Neural cell (in vitro differentiated cells): ENCODE measurements around the gene HSD11B1L. TPM values are rescaled to one million over a fixed set of nuclear protein-coding genes. Genes with fewer than 3 reads are reported as not detected.

ENCODE experiments used
- H2AFZ ChIP-seq: fragments of 200-600, 300-800 bp; sonication (generic), shearing (Covaris generic); 2 replicates; pipeline ENCODE4 v1.6.0; 2014; ENCODE audit warnings: low read depth, mild to moderate bottlenecking, antibody characterized with exemption, low read length, moderate library complexity
- H3F3A ChIP-seq: fragments of 200-600 bp; shearing (Covaris generic); 2 replicates; pipeline ENCODE4 v1.6.1; 2016; ENCODE audit warnings: mild to moderate bottlenecking, moderate library complexity, mixed read lengths, antibody characterized with exemption, low read length; ENCODE audit not compliant: insufficient read depth, poor library complexity, severe bottlenecking
- H3K27ac ChIP-seq: fragments of 200-600, 300-800 bp; sonication (generic), shearing (Covaris generic); 2 replicates; pipeline ENCODE4 v1.5.1; 2014; ENCODE audit warnings: mild to moderate bottlenecking, low read length, moderate library complexity
- H3K27me3 ChIP-seq: fragments of 300-800, 200-600 bp; sonication (generic), shearing (Covaris generic); 2 replicates; pipeline ENCODE4 v1.6.0; 2014; ENCODE audit warnings: mild to moderate bottlenecking, low read depth, low read length, moderate library complexity; ENCODE audit not compliant: insufficient read depth
- H3K36me3 ChIP-seq: fragments of 300-800, 200-600 bp; sonication (generic), shearing (Covaris generic); 2 replicates; pipeline ENCODE4 v1.5.1; 2014; ENCODE audit warnings: mild to moderate bottlenecking, antibody characterized with exemption, low read length, moderate library complexity; ENCODE audit not compliant: insufficient read depth
- H3K4me2 ChIP-seq: fragments of 300-800, 200-600 bp; sonication (generic), shearing (Covaris generic); 2 replicates; pipeline ENCODE4 v1.6.0; 2014; ENCODE audit warnings: mild to moderate bottlenecking, low read length
- H3K4me3 ChIP-seq: fragments of 300-800, 200-600 bp; sonication (generic), shearing (Covaris generic); 2 replicates; pipeline ENCODE4 v1.5.1; 2014; ENCODE audit warnings: mild to moderate bottlenecking, low read length, moderate library complexity
- H3K79me2 ChIP-seq: fragments of 200-600 bp; shearing (Covaris generic); replicated peaks from 2 replicates; pipeline ENCODE4 v1.6.0; 2014; ENCODE audit warnings: mild to moderate bottlenecking, low read length, moderate library complexity; ENCODE audit not compliant: insufficient read depth
- H3K9ac ChIP-seq: fragments of 300-800, 200-600 bp; sonication (generic), shearing (Covaris generic); 2 replicates; pipeline ENCODE4 v1.6.1; 2016; ENCODE audit warnings: mild to moderate bottlenecking, low read length, mixed read lengths
- H3K9me2 ChIP-seq: fragments of 200-600 bp; shearing (Covaris generic); 2 replicates; pipeline ENCODE4 v1.6.1; 2016; ENCODE audit warnings: mild to moderate bottlenecking, low read length, mixed read lengths; ENCODE audit not compliant: insufficient read depth
- H3K9me3 ChIP-seq: fragments of 200-600, 300-800 bp; sonication (generic), shearing (Covaris generic); 2 replicates; pipeline ENCODE4 v1.6.1; 2016; ENCODE audit warnings: mild to moderate bottlenecking, mixed run types, low read length, moderate library complexity, mixed read lengths
- H4K20me1 ChIP-seq: fragments of 200-600 bp; shearing (Covaris generic); 2 replicates; pipeline ENCODE4 v1.6.1; 2016; ENCODE audit warnings: mild to moderate bottlenecking, mixed run types; ENCODE audit not compliant: insufficient read depth
- EP300 ChIP-seq: fragments of 450-650 bp; conservative IDR thresholded peaks from 2 replicates; pipeline ENCODE4 v1.6.1; 2014; ENCODE audit warnings: antibody characterized with exemption, mild to moderate bottlenecking, moderate library complexity; ENCODE audit not compliant: poor library complexity, severe bottlenecking
- EZH2 ChIP-seq: fragments of 200-600, 300-800 bp; shearing (Covaris generic), sonication (generic); IDR thresholded peaks from 2 replicates; pipeline ENCODE4 v1.6.1; 2014; ENCODE audit warnings: antibody characterized with exemption, low read length, borderline replicate concordance, mild to moderate bottlenecking; ENCODE audit not compliant: insufficient read depth, poor library complexity, severe bottlenecking
- MXI1 ChIP-seq: fragments of 450-650 bp; conservative IDR thresholded peaks from 2 replicates; pipeline ENCODE4 v1.6.1; 2014; ENCODE audit warnings: antibody characterized with exemption, mild to moderate bottlenecking; ENCODE audit not compliant: poor library complexity, severe bottlenecking
- POLR2AphosphoS5 ChIP-seq: IDR thresholded peaks from 2 replicates; pipeline ENCODE4 v1.6.1; 2012
- RAD21 ChIP-seq: fragments of 450-650 bp; conservative IDR thresholded peaks from 2 replicates; pipeline ENCODE4 v1.6.1; 2014; ENCODE audit warnings: antibody characterized with exemption, mild to moderate bottlenecking, moderate library complexity
- REST ChIP-seq: IDR thresholded peaks from 2 replicates; pipeline ENCODE4 v1.6.1; 2012; ENCODE audit warnings: borderline replicate concordance
- SMC3 ChIP-seq: fragments of 450-650 bp; conservative IDR thresholded peaks from 2 replicates; pipeline ENCODE4 v1.6.1; 2014; ENCODE audit warnings: antibody characterized with exemption, mild to moderate bottlenecking, moderate library complexity; ENCODE audit not compliant: poor library complexity
- TAF1 ChIP-seq: IDR thresholded peaks from 2 replicates; pipeline ENCODE4 v1.6.1; 2012; ENCODE audit warnings: low read depth
- polyA plus RNA-seq: library from polyadenylated mRNA; depleted of rRNA; stranded (reverse); fragments of >200 nt; gene quantifications from 2 replicates; pipeline ENCODE4 v1.2.3, GENCODE V29; 2014
- TF ChIP-seq, protein P1 (sequence below): fragments of 450-650 bp; IDR thresholded peaks from 2 replicates; pipeline ENCODE4 v1.5.1; 2014; ENCODE audit warnings: antibody characterized with exemption, mild to moderate bottlenecking, moderate library complexity; ENCODE audit not compliant: poor library complexity, severe bottlenecking

Gene HSD11B1L
- polyA plus RNA-seq, 1 donor from 2014 or later, result 170 TPM

- no peaks in the 10 kb centered on the region for H3K9me2 ChIP-seq
- H3K4me2 ChIP-seq, result no peak overlapping the region
- no peak overlapping the region for H3K9ac ChIP-seq
- TF ChIP-seq EP300 (no peak), TAF1 (no peak), RAD21 (no peak), POLR2AphosphoS5 (no peak), MXI1 (no peak), REST (no peak), EZH2 (no peak), SMC3 (no peak)
- TF ChIP-seq, protein P1, sequence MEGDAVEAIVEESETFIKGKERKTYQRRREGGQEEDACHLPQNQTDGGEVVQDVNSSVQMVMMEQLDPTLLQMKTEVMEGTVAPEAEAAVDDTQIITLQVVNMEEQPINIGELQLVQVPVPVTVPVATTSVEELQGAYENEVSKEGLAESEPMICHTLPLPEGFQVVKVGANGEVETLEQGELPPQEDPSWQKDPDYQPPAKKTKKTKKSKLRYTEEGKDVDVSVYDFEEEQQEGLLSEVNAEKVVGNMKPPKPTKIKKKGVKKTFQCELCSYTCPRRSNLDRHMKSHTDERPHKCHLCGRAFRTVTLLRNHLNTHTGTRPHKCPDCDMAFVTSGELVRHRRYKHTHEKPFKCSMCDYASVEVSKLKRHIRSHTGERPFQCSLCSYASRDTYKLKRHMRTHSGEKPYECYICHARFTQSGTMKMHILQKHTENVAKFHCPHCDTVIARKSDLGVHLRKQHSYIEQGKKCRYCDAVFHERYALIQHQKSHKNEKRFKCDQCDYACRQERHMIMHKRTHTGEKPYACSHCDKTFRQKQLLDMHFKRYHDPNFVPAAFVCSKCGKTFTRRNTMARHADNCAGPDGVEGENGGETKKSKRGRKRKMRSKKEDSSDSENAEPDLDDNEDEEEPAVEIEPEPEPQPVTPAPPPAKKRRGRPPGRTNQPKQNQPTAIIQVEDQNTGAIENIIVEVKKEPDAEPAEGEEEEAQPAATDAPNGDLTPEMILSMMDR, result no peak
- H2AFZ ChIP-seq, result no peak overlapping the region
- H3K4me3 ChIP-seq, result no peak overlapping the region
- H4K20me1 ChIP-seq, result no peaks in the 10 kb centered on the region
- peaks cover 1% of the 10 kb centered on the region for H3K36me3 ChIP-seq
- H3K27me3 ChIP-seq, result no peaks in the 10 kb centered on the region
- H3K27ac ChIP-seq, result no peak overlapping the region
- no peaks in the 10 kb centered on the region for H3F3A ChIP-seq
- H3K79me2 ChIP-seq, result no peaks in the 10 kb centered on the region
- no peaks in the 10 kb centered on the region for H3K9me3 ChIP-seq
These were observed 7.9 kb upstream of the HSD11B1L start for GRCh38 chr19:5672708-5673459.

- Histone ChIP-seq H3K27me3 (no peaks in the 10 kb centered on the region), H3K9me2 (no peaks in the 10 kb centered on the region), H3K9ac (no peak overlapping the region), H3K4me3 (no peak overlapping the region), H3K4me2 (no peak overlapping the region), H2AFZ (no peak overlapping the region), H3K79me2 (no peaks in the 10 kb centered on the region), H3K27ac (no peak overlapping the region), H3K9me3 (no peaks in the 10 kb centered on the region), H3F3A (no peaks in the 10 kb centered on the region), H4K20me1 (no peaks in the 10 kb centered on the region), H3K36me3 (no peaks in the 10 kb centered on the region)
- TF ChIP-seq MXI1 (no peak), REST (no peak), EZH2 (no peak), RAD21 (no peak)
These were observed 7.1 kb upstream of the HSD11B1L start for GRCh38 chr19:5673752-5674151.
